Activated T-cell treated with anti-CD3 and anti-CD28 coated beads for 24 hours (primary cell): ENCODE measurements around the gene ADAMTS2.

Experiments
- DNase-seq: peaks from one replicate; pipeline ENCODE4 v3.0.0-alpha.2; 2020; ENCODE audit warnings: low read depth

ADAMTS2 gene

DNA sequence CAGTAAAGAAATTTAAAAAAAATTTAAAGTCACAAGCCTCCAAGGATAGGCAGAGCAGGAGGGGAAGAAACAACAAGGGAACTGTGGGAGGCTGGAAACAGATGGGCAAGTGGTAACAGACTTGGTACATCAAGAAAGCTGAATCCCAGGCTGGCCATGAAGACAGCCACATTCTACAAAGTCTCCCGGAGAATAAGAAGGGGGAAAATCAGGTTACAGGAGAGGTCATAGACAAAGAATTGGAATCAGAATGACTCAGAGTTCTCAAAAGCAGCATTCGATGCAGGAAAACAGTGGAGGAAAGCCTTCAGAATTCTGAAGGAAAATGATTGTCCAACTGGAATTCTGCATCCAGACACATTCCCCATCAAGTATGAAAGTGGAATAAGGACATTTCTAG, 129.7 kb downstream of the ADAMTS2 start:
- DNase-seq, result no peak

DNA sequence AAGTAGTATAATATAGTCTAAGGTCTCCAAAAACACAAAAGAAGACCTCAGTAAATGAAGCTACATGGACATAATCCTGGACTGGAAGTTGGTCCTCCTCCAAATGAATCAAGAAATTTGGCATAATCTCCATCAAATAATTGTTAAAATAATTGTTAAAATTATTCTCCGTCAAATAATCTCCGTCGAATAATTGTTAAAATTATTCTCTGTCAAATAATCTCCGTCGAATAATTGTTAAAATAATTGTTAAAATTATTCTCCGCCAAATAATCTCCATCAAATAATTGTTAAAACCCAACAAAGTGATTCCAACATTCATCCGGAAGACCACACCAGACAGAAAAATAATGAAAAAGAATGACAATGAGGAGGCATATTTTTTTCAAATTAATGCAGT, 130.6 kb downstream of the ADAMTS2 start:
- no peak for DNase-seq

DNA sequence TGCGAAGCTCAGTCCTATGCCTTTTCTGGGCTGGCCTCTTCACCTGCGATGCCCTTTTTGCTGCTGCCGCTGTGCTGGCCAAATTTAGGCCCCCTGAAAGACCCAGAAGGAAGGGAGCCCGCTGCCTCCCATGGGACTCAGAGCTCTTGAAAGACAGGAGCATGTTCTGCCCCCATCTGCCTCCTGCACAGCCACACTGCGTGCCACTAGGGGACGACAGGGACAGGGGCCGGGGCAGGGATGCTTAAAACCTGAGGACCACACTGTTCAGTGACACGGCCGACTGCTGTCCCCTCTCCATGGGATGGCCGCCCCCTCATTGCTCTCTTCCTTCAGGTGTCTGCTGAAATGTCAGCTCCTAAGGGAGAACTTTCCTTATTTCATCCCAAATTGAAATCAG, 132.4 kb downstream of the ADAMTS2 start:
- DNase-seq, result no peak

GRCh38 chr5:179211631-179212030, 133.6 kb downstream of the ADAMTS2 start:
- DNase-seq, result no peak

GRCh38 chr5:179211068-179211467, 134.2 kb downstream of the ADAMTS2 start:
- DNase-seq, result no peak

DNA sequence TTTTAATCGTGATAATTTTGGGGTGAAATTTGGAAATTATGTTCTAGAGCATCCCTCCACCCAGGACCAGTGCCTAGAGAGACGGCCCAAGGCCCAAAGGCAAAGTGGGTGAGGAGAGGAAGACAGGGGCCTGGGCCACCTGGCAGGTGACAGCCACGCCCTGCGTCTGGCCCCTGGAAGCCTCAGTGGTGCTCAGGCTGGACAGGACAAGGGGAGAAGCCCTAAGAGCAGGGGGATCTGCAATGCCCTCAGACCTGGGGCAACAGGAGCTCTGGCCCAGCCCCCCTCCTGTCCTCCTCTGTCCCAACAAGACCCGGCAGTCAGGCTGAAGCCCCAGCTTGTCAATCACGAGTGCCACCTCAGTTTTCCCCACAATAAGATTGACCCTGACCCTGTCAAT, 134.8 kb downstream of the ADAMTS2 start:
- DNase-seq, result no peak

GRCh38 chr5:179209359-179210150, 135.7 kb downstream of the ADAMTS2 start:
- no peak for DNase-seq

- DNase-seq, result no peak
Observed at GRCh38 chr5:179208706-179209358, 136.4 kb downstream of the ADAMTS2 start.

DNA sequence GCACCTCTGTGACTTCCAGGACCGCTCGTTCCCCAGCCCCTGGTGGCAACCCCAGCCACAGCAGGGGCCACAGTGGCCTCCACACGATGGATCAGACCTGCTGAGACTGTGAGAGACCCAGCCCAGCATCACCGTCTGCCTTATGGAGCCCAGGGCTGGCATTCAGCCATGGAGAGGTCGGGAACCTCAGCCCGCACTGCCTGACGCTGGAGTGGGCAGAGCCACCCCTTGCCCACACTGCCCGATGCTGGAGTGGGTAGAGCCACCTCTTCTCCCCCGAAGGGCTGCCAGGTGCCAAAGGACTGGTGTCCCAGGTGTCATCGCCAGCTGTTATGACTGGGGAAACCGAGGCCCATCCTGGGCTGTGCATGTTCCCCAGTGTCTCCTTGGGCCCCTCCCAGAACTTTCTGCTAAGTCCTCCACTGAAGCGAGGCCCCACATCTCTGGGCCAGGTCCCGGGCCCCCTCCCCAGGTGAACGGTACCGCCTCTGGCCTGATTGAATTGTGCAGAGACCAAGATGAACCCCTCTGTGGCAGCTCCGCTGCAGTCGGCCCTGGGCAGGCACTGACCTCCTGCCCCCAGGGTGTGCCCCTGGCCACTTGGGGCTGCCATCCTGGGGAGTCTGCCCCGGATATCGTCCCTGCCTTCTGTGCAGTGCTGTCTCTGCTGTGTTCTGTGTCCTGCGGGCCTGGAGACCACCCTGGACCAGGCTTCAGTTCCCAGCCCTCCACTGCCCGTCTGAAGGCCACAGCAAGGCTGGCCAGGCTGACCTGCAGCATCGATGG, 137.1 kb downstream of the ADAMTS2 start:
- no peak for DNase-seq

DNA sequence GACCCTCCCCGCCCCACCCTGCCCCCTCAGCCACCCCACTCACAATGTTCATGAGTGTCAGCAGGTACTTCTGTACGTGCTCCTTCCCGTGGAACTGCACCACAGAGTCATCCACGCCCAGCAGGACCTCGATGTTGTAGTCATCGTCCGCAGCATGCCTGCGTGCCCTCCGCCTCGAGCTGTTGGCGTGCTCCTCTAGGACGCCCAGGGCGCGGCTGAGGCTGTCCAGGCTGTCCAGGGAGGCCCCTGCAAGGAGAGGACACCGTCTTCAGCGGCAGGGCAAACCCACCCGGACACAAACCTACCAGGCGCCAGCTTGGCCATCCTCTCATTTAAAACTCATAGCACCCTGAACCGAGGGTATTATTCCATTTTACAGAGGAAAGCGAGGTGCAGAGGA, 137.8 kb downstream of the ADAMTS2 start:
- no peak for DNase-seq

GRCh38 chr5:179206366-179206765, 138.9 kb downstream of the ADAMTS2 start:
- no peak for DNase-seq

DNA sequence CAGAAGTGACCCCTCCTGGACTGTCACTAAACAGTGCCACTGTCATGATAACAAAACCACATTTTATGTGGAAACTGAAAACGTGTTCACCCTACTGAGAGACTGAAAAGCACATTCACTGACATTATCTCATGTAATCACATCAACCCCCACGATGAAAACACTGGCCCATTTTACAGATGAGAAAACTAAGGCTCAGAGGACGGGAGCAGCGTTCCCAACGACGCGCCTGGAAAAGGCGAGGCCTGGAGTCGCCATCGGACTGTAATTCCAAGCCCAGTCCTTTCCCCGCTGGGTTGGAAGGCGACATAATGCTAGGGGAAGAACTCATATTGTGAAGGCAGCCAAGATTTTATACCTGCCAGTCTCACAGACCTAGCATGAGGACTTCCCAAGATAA, 140.0 kb downstream of the ADAMTS2 start:
- DNase-seq, result no peak

DNA sequence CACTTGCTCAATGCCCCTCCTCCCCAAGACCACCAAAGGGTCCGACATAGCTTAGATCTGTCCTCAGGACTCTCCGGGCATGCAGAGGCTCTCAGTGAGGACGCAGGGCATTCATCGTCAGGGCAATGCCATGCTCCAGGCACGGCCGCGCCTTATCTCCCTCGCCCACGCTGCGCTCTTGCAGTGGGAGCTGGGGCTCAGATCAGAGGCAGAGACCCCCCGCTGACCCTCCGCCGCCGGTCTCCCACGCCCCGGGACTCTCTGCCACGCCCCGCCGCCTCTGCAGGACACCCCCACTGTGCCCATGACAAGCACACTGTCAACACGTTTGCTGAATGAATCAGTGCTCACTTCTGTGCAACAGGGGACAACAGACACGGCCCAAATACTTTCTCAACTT, 140.7 kb downstream of the ADAMTS2 start:
- DNase-seq, result no peak

DNA sequence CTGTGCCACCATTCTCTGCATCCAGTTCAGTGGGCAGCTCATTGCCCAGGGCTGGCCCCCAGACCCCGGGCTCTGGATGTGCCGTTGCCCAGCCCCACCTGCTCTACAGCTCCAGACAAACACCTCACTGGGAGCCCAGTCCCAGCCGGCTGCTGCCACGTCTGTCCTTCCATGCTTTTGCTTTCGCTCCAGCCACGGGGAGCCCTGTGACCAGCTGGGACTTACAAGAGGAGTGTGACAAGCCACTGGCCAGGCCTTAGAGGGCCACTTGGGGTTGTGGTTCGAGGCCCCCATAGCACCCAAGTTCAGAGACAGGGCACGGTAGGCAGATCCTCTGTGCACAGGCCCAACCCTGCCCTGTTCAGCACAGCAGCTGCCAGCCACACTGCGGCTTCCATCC, 142.0 kb downstream of the ADAMTS2 start:
- no peak for DNase-seq

DNA sequence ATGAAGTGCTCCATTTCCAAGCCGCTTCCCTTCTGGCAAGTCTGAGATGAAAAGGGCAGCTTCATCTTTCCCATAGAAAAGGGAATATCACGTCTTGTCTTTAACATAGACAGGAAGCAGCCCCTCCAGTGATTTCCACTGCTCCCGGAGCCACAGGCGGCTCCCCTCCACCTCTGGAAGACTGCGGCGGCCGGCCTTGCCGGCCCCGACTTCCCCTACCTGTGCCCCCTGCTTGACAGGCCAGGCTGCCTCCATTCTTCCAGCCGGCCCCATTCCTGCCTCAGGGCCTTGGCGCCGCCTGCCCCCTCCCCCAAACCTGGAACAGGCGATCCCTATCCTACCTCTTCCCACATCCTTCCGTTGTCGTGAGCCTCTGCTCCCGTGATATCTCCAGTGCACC, 143.3 kb downstream of the ADAMTS2 start:
- DNase-seq, result no peak

- DNase-seq, result no peak
Observed at GRCh38 chr5:179199246-179199645, 146.0 kb downstream of the ADAMTS2 start.

DNA sequence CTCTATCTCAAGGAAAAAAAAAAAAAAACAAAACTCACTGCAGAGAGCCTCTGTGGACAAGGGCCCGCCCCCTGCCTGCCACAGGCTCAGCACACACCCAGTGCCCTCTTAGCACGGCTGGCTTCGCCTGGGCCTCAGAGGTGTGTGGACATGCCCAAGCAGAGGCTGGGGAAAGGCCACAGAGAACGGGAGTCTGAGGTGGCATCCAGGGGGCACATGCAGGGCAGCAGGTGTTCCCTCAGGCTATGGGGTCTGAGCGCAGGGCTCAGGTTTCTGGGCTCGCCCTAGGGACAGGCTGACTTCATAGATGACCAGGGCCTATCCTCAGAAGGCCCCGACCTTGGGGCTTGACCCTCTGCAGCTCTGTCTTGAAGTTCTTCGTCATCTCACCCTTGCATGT, 146.4 kb downstream of the ADAMTS2 start:
- DNase-seq, result no peak

DNA sequence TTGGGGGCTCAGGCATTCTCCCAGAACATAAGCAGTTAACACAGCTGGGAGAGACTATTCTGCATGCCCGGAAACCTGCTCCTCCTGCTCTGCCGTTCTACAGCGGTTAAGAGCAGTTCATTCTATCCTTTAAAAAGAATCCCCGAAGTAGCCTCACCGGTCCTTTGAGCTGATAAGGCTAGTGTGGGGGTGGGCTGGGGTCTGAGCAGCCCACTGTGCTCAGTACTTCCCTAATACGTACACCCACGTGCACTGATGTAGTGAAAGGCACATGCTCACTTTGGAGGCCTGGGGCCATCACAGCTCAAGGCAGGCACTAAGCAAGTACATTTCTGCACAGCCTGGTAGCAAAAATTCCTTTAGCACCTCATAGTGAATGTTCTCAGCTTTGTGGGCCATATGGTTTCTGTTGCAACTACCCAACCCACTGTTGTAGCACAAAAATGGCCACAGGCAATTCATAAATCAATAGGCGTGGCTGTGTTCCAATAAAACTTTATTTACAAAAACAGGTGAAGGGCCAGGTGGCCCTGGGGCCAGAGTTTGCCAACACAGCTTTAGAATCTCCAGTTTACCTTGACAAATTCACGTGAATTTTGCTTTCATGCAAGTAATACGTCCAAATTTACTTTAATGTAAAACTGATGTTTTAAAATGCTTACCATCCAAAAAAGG, 148.7 kb downstream of the ADAMTS2 start:
- DNase-seq, result no peak

GRCh38 chr5:179195561-179196404, 149.5 kb downstream of the ADAMTS2 start:
- DNase-seq, result no peak

- no peak for DNase-seq
Observed at GRCh38 chr5:179194941-179195381, 150.3 kb downstream of the ADAMTS2 start.

DNA sequence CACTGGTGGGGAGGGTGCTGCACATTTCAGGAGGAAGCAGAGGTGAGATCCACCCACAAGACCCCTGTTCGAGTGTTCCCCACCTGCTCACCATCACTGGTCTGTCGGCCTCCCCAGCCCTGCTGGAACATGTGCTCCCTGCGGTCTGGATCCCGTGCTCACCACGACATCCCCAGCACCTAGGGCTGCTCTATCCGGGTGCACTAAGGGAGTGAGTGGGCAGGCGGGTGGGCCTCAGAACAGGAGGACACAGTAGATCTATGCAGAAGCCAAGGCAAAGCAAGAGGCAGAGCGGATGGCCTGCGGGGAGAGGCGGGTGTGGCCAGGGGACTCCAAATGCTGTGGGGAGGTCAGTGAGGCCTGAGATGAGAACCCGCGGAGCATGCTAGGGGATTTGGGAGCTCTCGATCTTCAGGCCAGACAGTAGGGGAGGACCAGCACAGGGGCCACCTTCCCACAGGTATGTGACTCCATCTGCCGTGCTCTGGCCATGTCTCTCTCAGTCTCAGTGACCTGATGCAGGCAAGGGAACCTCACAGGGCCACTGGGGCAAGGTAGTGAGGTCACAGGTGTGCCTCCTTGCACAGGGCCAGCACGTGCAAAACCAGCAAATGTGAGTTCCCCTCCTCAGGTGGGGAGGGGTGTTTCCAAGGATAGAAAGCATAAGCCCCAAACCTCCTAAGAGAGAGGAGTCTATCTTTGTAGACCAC, 150.9 kb downstream of the ADAMTS2 start:
- no peak for DNase-seq
